ENCODE results near the gene TRIM37. TPM values are rescaled to one million over a fixed set of nuclear protein-coding genes. Genes with fewer than 3 reads are reported as not detected.

The TRIM37 gene
- total RNA-seq, 2 donors from 2014 or later, result 20.9 to 26.8 TPM

GRCh38 chr17:59002126-59002525, 104.6 kb downstream of the TRIM37 start:
- ATAC-seq (replicated peaks), result no peak
- H3K9me3 Mint-ChIP-seq, result no peaks in the 10 kb centered on the region
- peaks cover 12% of the 10 kb centered on the region for H3K4me1 Mint-ChIP-seq
- no peaks in the 10 kb centered on the region for H3K27me3 Mint-ChIP-seq
- peaks cover 47% of the 10 kb centered on the region for H3K36me3 Mint-ChIP-seq (ENCODE audit: low read depth)
- H3K4me3 Mint-ChIP-seq, result peak overlapping the region; percentile 76
- H3K27ac Mint-ChIP-seq, result peak overlapping the region; percentile 84

- Mint-ChIP-seq H3K4me3 (peak overlapping the region; percentile 76), H3K27me3 (no peaks in the 10 kb centered on the region), H3K36me3 (ENCODE audit: low read depth) (peaks cover 54% of the 10 kb centered on the region), H3K27ac (peak overlapping the region; percentile 84), H3K9me3 (no peaks in the 10 kb centered on the region), H3K4me1 (peaks cover 12% of the 10 kb centered on the region)
- peak; percentile 100 for ATAC-seq (replicated peaks)
Observed at GRCh38 chr17:59001158-59001814, 105.4 kb downstream of the TRIM37 start.

DNA sequence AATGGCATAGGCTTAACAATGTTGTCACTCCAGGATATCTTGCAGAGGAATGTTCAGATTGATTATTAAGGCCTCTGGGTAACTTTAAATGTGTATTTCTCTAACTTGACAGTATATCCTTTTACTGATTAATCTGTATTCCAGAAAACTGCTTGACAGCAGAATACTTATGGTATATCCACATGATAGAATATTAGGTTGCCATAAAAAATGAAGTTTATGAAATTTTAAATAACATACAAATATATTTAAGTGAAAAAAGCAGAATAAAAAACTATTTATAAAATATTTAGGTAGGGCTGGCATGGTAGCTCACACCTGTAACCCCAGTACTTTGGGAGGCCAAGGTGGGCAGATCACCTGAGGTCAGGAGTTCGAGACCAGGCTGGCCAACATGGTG, 106.7 kb downstream of the TRIM37 start:
- peak overlapping the region; percentile 76 for H3K4me3 Mint-ChIP-seq
- H3K4me1 Mint-ChIP-seq, result peaks cover 12% of the 10 kb centered on the region
- H3K9me3 Mint-ChIP-seq, result no peaks in the 10 kb centered on the region
- H3K27me3 Mint-ChIP-seq, result no peaks in the 10 kb centered on the region
- peaks cover 48% of the 10 kb centered on the region for H3K36me3 Mint-ChIP-seq (ENCODE audit: low read depth)
- no peak for ATAC-seq (replicated peaks)
- H3K27ac Mint-ChIP-seq, result no peak overlapping the region

GRCh38 chr17:58999500-58999899, 107.2 kb downstream of the TRIM37 start:
- no peak for ATAC-seq (replicated peaks)
- Mint-ChIP-seq H3K27ac (no peak overlapping the region), H3K27me3 (no peaks in the 10 kb centered on the region), H3K9me3 (no peaks in the 10 kb centered on the region), H3K4me1 (peaks cover 7% of the 10 kb centered on the region), H3K36me3 (ENCODE audit: low read depth) (peaks cover 48% of the 10 kb centered on the region), H3K4me3 (no peak overlapping the region)

- Mint-ChIP-seq H3K27ac (no peak overlapping the region), H3K27me3 (no peaks in the 10 kb centered on the region), H3K9me3 (no peaks in the 10 kb centered on the region), H3K4me3 (no peak overlapping the region), H3K4me1 (peaks cover 7% of the 10 kb centered on the region), H3K36me3 (ENCODE audit: low read depth) (peaks cover 48% of the 10 kb centered on the region)
- ATAC-seq (replicated peaks), result no peak
Observed at GRCh38 chr17:58998871-58999270, 107.8 kb downstream of the TRIM37 start.

GRCh38 chr17:58997756-58998553, 108.7 kb downstream of the TRIM37 start:
- ATAC-seq (replicated peaks), result no peak
- Mint-ChIP-seq H3K27ac (no peak overlapping the region), H3K36me3 (ENCODE audit: low read depth) (peaks cover 48% of the 10 kb centered on the region), H3K9me3 (no peaks in the 10 kb centered on the region), H3K4me1 (peaks cover 7% of the 10 kb centered on the region), H3K4me3 (no peak overlapping the region), H3K27me3 (no peaks in the 10 kb centered on the region)

GRCh38 chr17:58996968-58997367, 109.7 kb downstream of the TRIM37 start:
- Mint-ChIP-seq H3K36me3 (ENCODE audit: low read depth) (peaks cover 48% of the 10 kb centered on the region), H3K4me3 (no peak overlapping the region), H3K27ac (no peak overlapping the region), H3K27me3 (no peaks in the 10 kb centered on the region), H3K9me3 (no peaks in the 10 kb centered on the region), H3K4me1 (peaks cover 7% of the 10 kb centered on the region)
- no peak for ATAC-seq (replicated peaks)

GRCh38 chr17:58995247-58995940, 111.3 kb downstream of the TRIM37 start:
- Mint-ChIP-seq H3K36me3 (ENCODE audit: low read depth) (peaks cover 37% of the 10 kb centered on the region), H3K9me3 (no peaks in the 10 kb centered on the region), H3K4me1 (peaks cover 5% of the 10 kb centered on the region), H3K4me3 (no peak overlapping the region), H3K27ac (no peak overlapping the region), H3K27me3 (no peaks in the 10 kb centered on the region)
- no peak for ATAC-seq (replicated peaks)

DNA sequence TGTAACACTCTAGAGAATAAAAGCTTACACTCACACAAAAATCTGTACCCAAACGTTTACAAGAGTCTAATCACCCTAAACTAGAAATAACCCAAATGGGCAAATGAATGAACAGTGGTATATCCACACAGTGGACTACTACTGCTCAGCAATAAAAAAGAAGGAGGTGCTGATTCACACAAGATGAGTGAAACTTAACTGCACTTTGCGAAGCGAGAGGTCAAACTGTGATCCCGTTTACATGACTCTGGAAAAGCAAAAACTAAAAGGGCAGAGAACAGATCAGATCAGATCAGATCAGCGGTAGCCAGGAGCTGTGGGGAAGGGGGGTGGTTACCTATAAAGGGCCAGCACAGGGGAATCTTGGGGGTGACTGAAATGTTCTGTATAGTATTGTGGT, 113.4 kb downstream of the TRIM37 start:
- H3K4me3 Mint-ChIP-seq, result no peak overlapping the region
- H3K27me3 Mint-ChIP-seq, result no peaks in the 10 kb centered on the region
- no peak for ATAC-seq (replicated peaks)
- peaks cover 19% of the 10 kb centered on the region for H3K36me3 Mint-ChIP-seq (ENCODE audit: low read depth)
- H3K27ac Mint-ChIP-seq, result peak overlapping the region; percentile 35
- H3K9me3 Mint-ChIP-seq, result no peaks in the 10 kb centered on the region
- H3K4me1 Mint-ChIP-seq, result peaks cover 5% of the 10 kb centered on the region

- Mint-ChIP-seq H3K27me3 (no peaks in the 10 kb centered on the region), H3K27ac (peak overlapping the region; percentile 76), H3K9me3 (no peaks in the 10 kb centered on the region), H3K4me3 (peak overlapping the region; percentile 33), H3K36me3 (ENCODE audit: low read depth) (peaks cover 4% of the 10 kb centered on the region), H3K4me1 (peaks cover 5% of the 10 kb centered on the region)
- ATAC-seq (replicated peaks), result peak; percentile 92
Observed at GRCh38 chr17:58991718-58992331, 114.9 kb downstream of the TRIM37 start.

- no peaks in the 10 kb centered on the region for H3K9me3 Mint-ChIP-seq
- H3K4me1 Mint-ChIP-seq, result peaks cover 5% of the 10 kb centered on the region
- no peak for ATAC-seq (replicated peaks)
- no peak overlapping the region for H3K4me3 Mint-ChIP-seq
- H3K27me3 Mint-ChIP-seq, result no peaks in the 10 kb centered on the region
- H3K27ac Mint-ChIP-seq, result no peak overlapping the region
- no peaks in the 10 kb centered on the region for H3K36me3 Mint-ChIP-seq (ENCODE audit: low read depth)
Observed at GRCh38 chr17:58989629-58990028, 117.1 kb downstream of the TRIM37 start.

- no peaks in the 10 kb centered on the region for H3K9me3 Mint-ChIP-seq
- peak; percentile 12 for ATAC-seq (replicated peaks)
- H3K36me3 Mint-ChIP-seq (ENCODE audit: low read depth), result no peaks in the 10 kb centered on the region
- H3K27ac Mint-ChIP-seq, result no peak overlapping the region
- no peaks in the 10 kb centered on the region for H3K4me1 Mint-ChIP-seq
- H3K4me3 Mint-ChIP-seq, result no peak overlapping the region
- H3K27me3 Mint-ChIP-seq, result no peaks in the 10 kb centered on the region
Observed at GRCh38 chr17:58985971-58986370, 120.7 kb downstream of the TRIM37 start.

- Mint-ChIP-seq H3K27me3 (no peaks in the 10 kb centered on the region), H3K9me3 (no peaks in the 10 kb centered on the region), H3K27ac (no peak overlapping the region), H3K4me1 (no peaks in the 10 kb centered on the region), H3K36me3 (ENCODE audit: low read depth) (no peaks in the 10 kb centered on the region), H3K4me3 (no peak overlapping the region)
- no peak for ATAC-seq (replicated peaks)
Observed at GRCh38 chr17:58985367-58985766, 121.3 kb downstream of the TRIM37 start.

GRCh38 chr17:58982626-58983025, 124.1 kb downstream of the TRIM37 start:
- Mint-ChIP-seq H3K27me3 (no peaks in the 10 kb centered on the region), H3K9me3 (no peaks in the 10 kb centered on the region), H3K27ac (no peak overlapping the region), H3K4me1 (no peaks in the 10 kb centered on the region), H3K36me3 (ENCODE audit: low read depth) (no peaks in the 10 kb centered on the region), H3K4me3 (no peak overlapping the region)
- ATAC-seq (replicated peaks), result no peak
